ENCODE data around the gene SLC1A3. TPM values are rescaled to one million over a fixed set of nuclear protein-coding genes. Genes with fewer than 3 reads are reported as not detected.
A peak's percentile ranks its signal among the peaks of the same experiment; 100 is the strongest.

SLC1A3 gene
- total RNA-seq: 1 to 10 TPM; 2.6 to 4.2 TPM
- polyA plus RNA-seq (2013, experiment 1 of 2): 20.5 TPM
- 16.9 TPM for polyA plus RNA-seq (2013, experiment 2 of 2)
- long read RNA-seq, experiment 1, full-length matches to known transcripts: 1 of 2 reads
- long read RNA-seq, experiment 1, partial matches to known transcripts: 1 of 2 reads
- long read RNA-seq, experiment 1, other reads (novel, unspliced or antisense): 0 of 2 reads
- long read RNA-seq, experiment 2, partial matches to known transcripts: 1 of 4 reads
- long read RNA-seq, experiment 2, other reads (novel, unspliced or antisense): 3 of 4 reads
- long read RNA-seq, experiment 3, full-length matches to known transcripts: 5 of 8 reads
- long read RNA-seq, experiment 3, partial matches to known transcripts: 0 of 8 reads
- long read RNA-seq, experiment 3, other reads (novel, unspliced or antisense): 3 of 8 reads
- long read RNA-seq, experiment 4: 0 reads

- no peak for TF ChIP-seq CTCF (conservative IDR thresholded peaks at IDR 0.05)
- no peaks in the 10 kb centered on the region for H3K9me3 Mint-ChIP-seq
- peak within 1 kb of the TSS; percentile 44 for H3K9ac ChIP-seq (ENCODE audit: extremely low read depth, low read length, poor library complexity, severe bottlenecking)
- peak within 1 kb of the TSS; percentile 45 for H3K27ac ChIP-seq (ENCODE audit: low read depth, low read length)
- no peaks in the 10 kb centered on the region for H3K36me3 Mint-ChIP-seq (ENCODE audit: low read depth)
- peak; percentile 86 for DNase-seq
- peak within 1 kb of the TSS; percentile 86 for H3K4me3 ChIP-seq (ENCODE audit: low read length)
- no peaks in the 10 kb centered on the region for H3K4me1 ChIP-seq (ENCODE audit: control insufficient read depth, insufficient read depth, low read length)
- H3K4me1 Mint-ChIP-seq: peaks cover 19% of the 10 kb centered on the region
- H3K36me3 ChIP-seq (ENCODE audit: control insufficient read depth, insufficient read depth, low read length): no peaks in the 10 kb centered on the region
- peaks cover 35% of the 10 kb centered on the region for H3K27me3 Mint-ChIP-seq (ENCODE audit: insufficient read depth)
- 0 to 1% methylated on average over 15 to 20 of the region's 20 CpGs for WGBS, 2 experiments (ENCODE audit: insufficient coverage in 1 of 2, insufficient read length in 1 of 2)
- H3K27ac Mint-ChIP-seq: peak within 1 kb of the TSS; percentile 2
- peaks cover 24% of the 10 kb centered on the region for H3K27me3 ChIP-seq (ENCODE audit: control insufficient read depth, insufficient read depth, low read length, poor library complexity, severe bottlenecking)
- no peaks in the 10 kb centered on the region for H3K9me3 ChIP-seq (ENCODE audit: control insufficient read depth, low read length)
- H3K4me3 Mint-ChIP-seq: peak within 1 kb of the TSS; percentile 63
Measured at GRCh38 chr5:36606428-36607113, at the start of gene SLC1A3. SLC1A3 (plus strand) TSS chr5:36606606; CDS start chr5:36608424, 1,818 bp downstream.

- Mint-ChIP-seq H3K4me1 (peaks cover 3% of the 10 kb centered on the region), H3K9me3 (peaks cover 5% of the 10 kb centered on the region), H3K4me3 (no peak overlapping the region), H3K27me3 (ENCODE audit: insufficient read depth) (no peaks in the 10 kb centered on the region), H3K36me3 (ENCODE audit: low read depth) (no peaks in the 10 kb centered on the region), H3K27ac (no peak overlapping the region)
- DNase-seq: no peak
- Histone ChIP-seq H3K36me3 (ENCODE audit: control insufficient read depth, insufficient read depth, low read length) (no peaks in the 10 kb centered on the region), H3K4me3 (ENCODE audit: low read length) (no peak overlapping the region), H3K27ac (ENCODE audit: low read depth, low read length) (no peak overlapping the region), H3K4me1 (ENCODE audit: control insufficient read depth, insufficient read depth, low read length) (no peaks in the 10 kb centered on the region), H3K9ac (ENCODE audit: extremely low read depth, low read length, poor library complexity, severe bottlenecking) (no peak overlapping the region), H3K27me3 (ENCODE audit: control insufficient read depth, insufficient read depth, low read length, poor library complexity, severe bottlenecking) (no peaks in the 10 kb centered on the region), H3K9me3 (ENCODE audit: control insufficient read depth, low read length) (no peaks in the 10 kb centered on the region)
- no peak for TF ChIP-seq CTCF (conservative IDR thresholded peaks at IDR 0.05)
- WGBS, 2 experiments (ENCODE audit: insufficient coverage in 1 of 2, insufficient read length in 1 of 2): 100% methylated on average over 1 of the region's 2 CpGs; no CpG with 5 or more reads in 1 of the 2 experiments
Measured at GRCh38 chr5:36558641-36559040, 47.8 kb upstream of the SLC1A3 start.

- peaks cover 3% of the 10 kb centered on the region for H3K9me3 Mint-ChIP-seq
- H3K27me3 Mint-ChIP-seq (ENCODE audit: insufficient read depth): no peaks in the 10 kb centered on the region
- H3K36me3 Mint-ChIP-seq (ENCODE audit: low read depth): no peaks in the 10 kb centered on the region
- no peak for TF ChIP-seq CTCF (conservative IDR thresholded peaks at IDR 0.05)
- no peaks in the 10 kb centered on the region for H3K4me1 Mint-ChIP-seq
- H3K4me3 ChIP-seq (ENCODE audit: low read length): no peak overlapping the region
- WGBS, 2 experiments (ENCODE audit: insufficient coverage in 1 of 2, insufficient read length in 1 of 2): 93 to 100% methylated on average over 3 of the region's 3 CpGs
- no peak overlapping the region for H3K9ac ChIP-seq (ENCODE audit: extremely low read depth, low read length, poor library complexity, severe bottlenecking)
- no peak overlapping the region for H3K4me3 Mint-ChIP-seq
- DNase-seq: no peak
- no peaks in the 10 kb centered on the region for H3K36me3 ChIP-seq (ENCODE audit: control insufficient read depth, insufficient read depth, low read length)
- H3K27ac Mint-ChIP-seq: no peak overlapping the region
- no peaks in the 10 kb centered on the region for H3K9me3 ChIP-seq (ENCODE audit: control insufficient read depth, low read length)
- no peaks in the 10 kb centered on the region for H3K27me3 ChIP-seq (ENCODE audit: control insufficient read depth, insufficient read depth, low read length, poor library complexity, severe bottlenecking)
- no peaks in the 10 kb centered on the region for H3K4me1 ChIP-seq (ENCODE audit: control insufficient read depth, insufficient read depth, low read length)
- H3K27ac ChIP-seq (ENCODE audit: low read depth, low read length): no peak overlapping the region
Measured at GRCh38 chr5:36561601-36562000, 44.8 kb upstream of the SLC1A3 start.
